ENCODE results near the gene SCN9A. TPM values are rescaled to one million over a fixed set of nuclear protein-coding genes. Genes with fewer than 3 reads are reported as not detected.

SCN9A gene
- total and polyA plus RNA-seq, 2 of the 8 experiments (the other 6 are each of a cell fraction or from before 2014, with no cell fraction given) = 1.6 to 6.2 TPM

- no peak overlapping the region for H3K9ac ChIP-seq (replicated peaks in 1 of 4; ENCODE audit: extremely low read depth in 1 of 4, low read depth in 3 of 4, low read length in 3 of 4)
- no peaks in the 10 kb centered on the region for H3K36me3 ChIP-seq (ENCODE audit: control insufficient read depth in 2 of 4, insufficient read depth in 4 of 4, low read length in 3 of 4)
- no peak overlapping the region for H3K14ac ChIP-seq (ENCODE audit: insufficient read length)
- H2BK12ac ChIP-seq (ENCODE audit: low read depth, low read length) = peak overlapping the region; percentile 29; the same call in 1 of the 2 replicates
- no peaks in the 10 kb centered on the region; a peak in 1 of 7 replicates for H3K27me3 ChIP-seq (replicated peaks in 1 of 4; ENCODE audit: control insufficient read depth in 3 of 4, extremely low read depth in 1 of 4, insufficient read depth in 3 of 4, low read length in 3 of 4)
- peak overlapping the region; percentile 58 to 60 for H3K4me2 ChIP-seq (ENCODE audit: insufficient read depth in 1 of 2, low read depth in 2 of 2, low read length in 2 of 2)
- no peak overlapping the region for H3K18ac ChIP-seq (ENCODE audit: extremely low read depth, low read length)
- no peaks in the 10 kb centered on the region for H3K9me3 ChIP-seq (ENCODE audit: insufficient read depth in 2 of 2, low read depth in 1 of 2, low read length in 1 of 2)
- no peak overlapping the region for H3K56ac ChIP-seq (replicated peaks; ENCODE audit: insufficient read length, low read depth, low read length)
- POLR2A ChIA-PET (ENCODE audit: partially characterized antibody) = no interaction called here
- no peak overlapping the region for H2AK5ac ChIP-seq (ENCODE audit: low read depth, low read length)
- no peak overlapping the region for H3K4ac ChIP-seq (replicated peaks; ENCODE audit: insufficient read length, low read depth, low read length)
- H3K79me2 ChIP-seq (ENCODE audit: control insufficient read depth in 1 of 2, insufficient read depth in 2 of 2, low read length in 2 of 2) = no peaks in the 10 kb centered on the region; a peak in 1 of 4 replicates
- peaks cover 13% of the 10 kb centered on the region for H3K23me2 ChIP-seq (ENCODE audit: low read depth, low read length)
- CTCF ChIA-PET (ENCODE audit: partially characterized antibody) = no interaction called here
- H2AFZ ChIP-seq (ENCODE audit: low read length) = peak overlapping the region; percentile 49
- no peaks in the 10 kb centered on the region for H3K79me1 ChIP-seq (ENCODE audit: low read depth, low read length)
- H4K5ac ChIP-seq (ENCODE audit: insufficient read length, low read depth, low read length) = no peak overlapping the region
- H3K23ac ChIP-seq (ENCODE audit: insufficient read length) = no peak overlapping the region
- no peak overlapping the region for H2BK20ac ChIP-seq (ENCODE audit: low read length)
- no peaks in the 10 kb centered on the region for H4K20me1 ChIP-seq (replicated peaks in 1 of 2; ENCODE audit: control insufficient read depth in 1 of 2, insufficient read depth in 2 of 2, low read length in 2 of 2)
- no peak overlapping the region for H2BK120ac ChIP-seq (replicated peaks; ENCODE audit: low read depth, low read length)
- H3K27ac ChIP-seq (ENCODE audit: low read depth, low read length) = no peak overlapping the region
- TF ChIP-seq E2F6 (IDR thresholded peaks at IDR 0.05) = no peak
- H2BK15ac ChIP-seq (ENCODE audit: low read length) = no peak overlapping the region
- peak overlapping the region in 1 of 4 experiments; percentile 45; a peak in 2 of 8 replicates for H3K4me3 ChIP-seq (ENCODE audit: extremely low read depth in 1 of 4, insufficient read depth in 2 of 4, low read depth in 3 of 4, low read length in 4 of 4)
- no peak for FAIRE-seq
- DNase-seq (ENCODE audit: low read depth in 1 of 2, low spot score in 2 of 2) = no peak
- H4K8ac ChIP-seq (ENCODE audit: extremely low read depth, insufficient read depth, low read length) = no peak overlapping the region
- H3K4me1 ChIP-seq (replicated peaks in 1 of 4; ENCODE audit: control insufficient read depth in 3 of 4, insufficient read depth in 4 of 4, low read length in 3 of 4) = peaks cover 0 to 13% (median 9%) of the 10 kb centered on the region in 4 experiments; a peak in 5 of 7 replicates
- H4K91ac ChIP-seq (replicated peaks; ENCODE audit: insufficient read length, low read length) = no peak overlapping the region
- 31% methylated on average over 2 of the region's 2 CpGs; no CpG with 5 or more reads in 1 of the 2 experiments for WGBS, 2 experiments (ENCODE audit: extremely low coverage in 1 of 2, insufficient coverage in 1 of 2, insufficient read length in 1 of 2, insufficient replicate concordance in 2 of 2, low coverage in 1 of 2, low lambda C conversion rate in 2 of 2, missing lambda C conversion rate in 1 of 2)
- H2BK5ac ChIP-seq (ENCODE audit: low read depth, low read length) = peak overlapping the region; percentile 73; the same call in 1 of the 2 replicates
Observed at GRCh38 chr2:166373105-166373504, 2.6 kb downstream of the SCN9A start.

Data from H1 (cell line).